Right lobe of liver (tissue), 6 donors: ENCODE data around the gene NRXN3. TPM values are rescaled to one million over a fixed set of nuclear protein-coding genes. Genes with fewer than 3 reads are reported as not detected.

Experiments used
- ATAC-seq, 4 donors: fragments of 200-7000 bp; cut with Tn5 transposase; one replicate each; pipeline ENCODE4 v1.9.1; 2020; ENCODE audit warnings: mild to moderate bottlenecking in 4 of 4, moderate library complexity in 4 of 4
- DNase-seq, 3 donors: peaks; one replicate each; pipeline ENCODE4 v3.0.0-alpha.2; 2020
- H3K27ac ChIP-seq, 3 donors: fragments of 200-600 bp; one replicate each; pipeline ENCODE4 v1.8.0; 2022
- H3K27me3 ChIP-seq, 2 donors: fragments of 200-600 bp; one replicate each; pipeline ENCODE4 v1.8.0; 2022
- H3K36me3 ChIP-seq, 4 donors: fragments of 200-600 bp; sonication (generic) in 1 of 4; one replicate each; pipeline versions ENCODE4 v1.5.1 to v1.8.0; 2017 to 2022; ENCODE audit warnings: control low read depth in 1 of 4
- H3K4me1 ChIP-seq, 4 donors: fragments of 200-600 bp; sonication (generic) in 1 of 4; one replicate each; pipeline versions ENCODE4 v1.5.1 to v1.8.0; 2017 to 2022; ENCODE audit warnings: control low read depth in 1 of 4
- H3K4me3 ChIP-seq, 3 donors: fragments of 200-600 bp; one replicate each; pipeline ENCODE4 v1.8.0; 2022
- H3K9me3 ChIP-seq, 4 donors: fragments of 200-600 bp; sonication (generic) in 1 of 4; one replicate each; pipeline versions ENCODE4 v1.5.1 to v1.8.0; 2017 to 2022; ENCODE audit warnings: control low read depth in 1 of 4
- POLR2A ChIP-seq: fragments of 450-650 bp; IDR thresholded peaks from one replicate; pipeline ENCODE4 v1.6.1; 2017; ENCODE audit warnings: antibody characterized with exemption, mild to moderate bottlenecking
- WGBS: methylation state at CpG from one replicate; pipeline ENCODE4 v1.1.6; 2018; ENCODE audit warnings: low coverage, low lambda C conversion rate; ENCODE audit not compliant: insufficient coverage; ENCODE audit errors: missing lambda C conversion rate; 5-methylcytosine and 5-hydroxymethylcytosine counted together
- intact Hi-C, 2 donors: fragments of 100-400 bp; cut with DNase I; formaldehyde crosslinking; loops; one replicate each; pipeline versions ENCODE4 v1.11.2 to v1.14.1; 2022
- total RNA-seq, 6 experiments: library from RNA; depleted of rRNA in 2 of 6; stranded (reverse); fragments of >200 nt in 2 of 6; fragmentation: NEBNext Ultra II Directional in 3 of 6; extraction: Animal tissue kit (Norgen Biotek cat#: 25700) in 3 of 6; gene quantifications; one replicate each; pipeline versions ENCODE4 v1.1.0 to v1.2.4, GENCODE V29; 2016 to 2023
- TF ChIP-seq, protein P1 (sequence below), 4 donors: fragments of 200-600 bp in 3 of 4; fragments of 450-650 bp in 1 of 4; IDR thresholded peaks; one replicate each; pipeline versions ENCODE4 v1.5.1 to v1.8.0; 2016 to 2022; ENCODE audit warnings: antibody characterized with exemption in 4 of 4, mild to moderate bottlenecking in 2 of 4
- donor health status: DM: no; HTN: yes; CAD: no.
- donor health status: DM: no; HTN: no; CAD: no.
- donor health status: DM: no; HTN: no; CAD: no.
- donor health status: DM: no; HTN: yes; CAD: no.
- donor health status: DM: no; HTN: yes; CAD: no.

Gene NRXN3
- total RNA-seq, 6 experiments from 2014 or later: 0.06 to 0.51 (median 0.23) TPM; not detected in 1

DNA sequence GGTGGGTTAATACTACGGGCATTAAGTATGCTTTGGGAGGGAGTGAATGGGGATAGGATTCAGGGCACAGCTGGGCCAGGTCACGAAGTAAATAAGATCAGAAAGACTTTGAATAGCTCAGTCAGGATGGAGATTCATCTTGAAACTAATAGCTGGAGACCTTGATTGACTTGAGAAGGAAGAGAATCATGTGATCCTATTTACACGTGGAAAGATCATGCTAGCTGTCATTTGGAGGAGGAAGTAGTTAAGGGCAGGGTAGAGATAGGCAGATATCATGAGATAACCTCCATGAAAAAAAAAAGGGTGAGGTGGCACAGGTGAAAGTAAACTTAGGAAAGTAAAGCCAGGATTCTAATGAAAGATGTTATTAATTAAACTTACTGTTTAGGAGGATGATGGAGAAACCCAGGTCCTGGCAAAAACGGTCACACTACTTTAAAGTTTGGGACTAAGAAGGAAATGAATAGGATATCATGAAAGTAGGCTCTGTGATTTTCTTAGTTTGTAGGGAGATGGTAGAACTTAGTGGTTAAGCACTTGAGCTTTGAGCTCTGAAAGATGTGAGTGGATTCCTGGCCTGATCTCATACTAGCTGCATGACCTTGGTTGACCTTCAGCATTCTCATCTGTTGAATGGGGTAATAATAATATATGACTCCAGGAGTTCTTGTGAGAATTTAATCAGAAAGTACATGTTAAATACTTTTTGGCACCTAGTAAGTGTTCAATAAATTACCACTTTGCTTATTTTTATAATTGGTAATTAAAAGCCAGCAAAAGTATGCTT lies 439.0 kb downstream of the NRXN3 start:
- ATAC-seq (no peak), DNase-seq (no peak)
- intact Hi-C loops: no loop called here
- Histone ChIP-seq H3K4me3 (no peak overlapping the region), H3K4me1 (no peaks in the 10 kb centered on the region), H3K27ac (no peak overlapping the region), H3K27me3 (no peaks in the 10 kb centered on the region), H3K36me3 (no peaks in the 10 kb centered on the region), H3K9me3 (no peaks in the 10 kb centered on the region)
- 27% methylated on average over 4 of the region's 4 CpGs for WGBS
- TF ChIP-seq POLR2A: no peak
- TF ChIP-seq, protein P1, sequence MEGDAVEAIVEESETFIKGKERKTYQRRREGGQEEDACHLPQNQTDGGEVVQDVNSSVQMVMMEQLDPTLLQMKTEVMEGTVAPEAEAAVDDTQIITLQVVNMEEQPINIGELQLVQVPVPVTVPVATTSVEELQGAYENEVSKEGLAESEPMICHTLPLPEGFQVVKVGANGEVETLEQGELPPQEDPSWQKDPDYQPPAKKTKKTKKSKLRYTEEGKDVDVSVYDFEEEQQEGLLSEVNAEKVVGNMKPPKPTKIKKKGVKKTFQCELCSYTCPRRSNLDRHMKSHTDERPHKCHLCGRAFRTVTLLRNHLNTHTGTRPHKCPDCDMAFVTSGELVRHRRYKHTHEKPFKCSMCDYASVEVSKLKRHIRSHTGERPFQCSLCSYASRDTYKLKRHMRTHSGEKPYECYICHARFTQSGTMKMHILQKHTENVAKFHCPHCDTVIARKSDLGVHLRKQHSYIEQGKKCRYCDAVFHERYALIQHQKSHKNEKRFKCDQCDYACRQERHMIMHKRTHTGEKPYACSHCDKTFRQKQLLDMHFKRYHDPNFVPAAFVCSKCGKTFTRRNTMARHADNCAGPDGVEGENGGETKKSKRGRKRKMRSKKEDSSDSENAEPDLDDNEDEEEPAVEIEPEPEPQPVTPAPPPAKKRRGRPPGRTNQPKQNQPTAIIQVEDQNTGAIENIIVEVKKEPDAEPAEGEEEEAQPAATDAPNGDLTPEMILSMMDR (IDR thresholded peaks at IDR 0.05): no peak

DNA sequence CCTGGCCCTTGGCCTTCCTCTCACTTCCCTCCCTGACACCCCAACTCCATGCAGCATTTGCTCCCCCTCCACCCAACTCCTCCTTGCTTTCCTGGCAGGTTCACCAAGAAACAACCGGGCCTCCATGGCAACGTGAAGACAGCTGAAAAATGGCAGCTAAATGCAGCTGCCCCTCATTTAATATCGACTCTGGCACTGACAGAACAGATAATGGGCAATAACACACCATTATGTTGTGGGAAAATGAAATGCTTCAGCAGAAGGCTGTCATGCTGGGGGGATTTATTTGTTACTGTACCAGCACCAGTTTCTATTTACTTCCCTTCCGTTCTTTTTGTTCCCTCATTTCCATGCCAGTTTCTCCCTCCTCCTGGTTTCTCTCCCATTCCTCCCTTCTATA lies 440.8 kb downstream of the NRXN3 start:
- Histone ChIP-seq H3K36me3 (no peaks in the 10 kb centered on the region), H3K27ac (no peak overlapping the region), H3K9me3 (no peaks in the 10 kb centered on the region), H3K4me3 (no peak overlapping the region), H3K27me3 (no peaks in the 10 kb centered on the region), H3K4me1 (no peaks in the 10 kb centered on the region)
- 50% methylated on average over 4 of the region's 4 CpGs for WGBS
- intact Hi-C loops: no loop called here
- DNase-seq: no peak
- no peak for TF ChIP-seq POLR2A
- TF ChIP-seq, protein P1 (IDR thresholded peaks at IDR 0.05): no peak
- ATAC-seq: no peak

- Histone ChIP-seq H3K27me3 (no peaks in the 10 kb centered on the region), H3K9me3 (no peaks in the 10 kb centered on the region), H3K36me3 (no peaks in the 10 kb centered on the region), H3K27ac (no peak overlapping the region), H3K4me3 (no peak overlapping the region), H3K4me1 (no peaks in the 10 kb centered on the region)
- ATAC-seq (no peak), DNase-seq (no peak)
- TF ChIP-seq POLR2A: no peak
- TF ChIP-seq, protein P1 (IDR thresholded peaks at IDR 0.05): no peak
- intact Hi-C loops: no loop called here
- WGBS: 31% methylated on average over 3 of the region's 3 CpGs
These were observed 441.8 kb downstream of the NRXN3 start for GRCh38 chr14:78611796-78612571.

GRCh38 chr14:78612666-78613065 lies 442.5 kb downstream of the NRXN3 start:
- WGBS: 33% methylated on average over 1 of the region's 1 CpG
- no peak overlapping the region for H3K27ac ChIP-seq
- H3K27me3 ChIP-seq: no peaks in the 10 kb centered on the region
- TF ChIP-seq POLR2A: no peak
- TF ChIP-seq, protein P1 (IDR thresholded peaks at IDR 0.05): no peak
- no peaks in the 10 kb centered on the region for H3K36me3 ChIP-seq
- DNase-seq: no peak
- no peaks in the 10 kb centered on the region for H3K9me3 ChIP-seq
- no peak overlapping the region for H3K4me3 ChIP-seq
- H3K4me1 ChIP-seq: no peaks in the 10 kb centered on the region
- ATAC-seq: no peak
- intact Hi-C loops: no loop called here
